HUES6 (cell line): ENCODE results near the gene CALY.

ENCODE experiments used
- H3K27ac ChIP-seq: 2 replicates; pipeline ENCODE4 v1.7.0; 2013; ENCODE audit warnings: low read depth, mild to moderate bottlenecking, low read length, inconsistent platforms
- H3K27me3 ChIP-seq: 2 replicates; pipeline ENCODE4 v1.6.1; 2013; ENCODE audit warnings: low read length; ENCODE audit not compliant: control insufficient read depth, insufficient read depth
- H3K36me3 ChIP-seq: 2 replicates; pipeline ENCODE4 v1.6.1; 2013; ENCODE audit warnings: low read length; ENCODE audit not compliant: control insufficient read depth, insufficient read depth
- H3K4me1 ChIP-seq: 2 replicates; pipeline ENCODE4 v1.6.1; 2013; ENCODE audit warnings: low read length; ENCODE audit not compliant: control insufficient read depth, insufficient read depth
- H3K4me3 ChIP-seq: 2 replicates; pipeline ENCODE4 v1.5.1; 2013; ENCODE audit warnings: low read depth, low read length
- H3K9ac ChIP-seq: one replicate; pipeline ENCODE4 v1.6.1; 2013; ENCODE audit warnings: mild to moderate bottlenecking, low read length
- H3K9me3 ChIP-seq: 2 replicates; pipeline ENCODE4 v1.6.1; 2013; ENCODE audit warnings: low read depth, low read length; ENCODE audit not compliant: control insufficient read depth, insufficient read depth

Gene CALY

GRCh38 chr10:133281628-133282372, 54.9 kb downstream of the CALY start:
- peaks cover 80% of the 10 kb centered on the region for H3K36me3 ChIP-seq
- peaks cover 7% of the 10 kb centered on the region; the same call in 1 of the 2 replicates for H3K4me1 ChIP-seq
- no peaks in the 10 kb centered on the region; the same call in 1 of the 2 replicates for H3K27me3 ChIP-seq
- no peaks in the 10 kb centered on the region for H3K9me3 ChIP-seq
- no peak overlapping the region for H3K4me3 ChIP-seq
- H3K27ac ChIP-seq, result no peak overlapping the region
- no peak overlapping the region for H3K9ac ChIP-seq

- Histone ChIP-seq H3K27ac (no peak overlapping the region), H3K27me3 (peaks cover 6% of the 10 kb centered on the region), H3K9ac (no peak overlapping the region), H3K4me3 (no peak overlapping the region), H3K36me3 (peaks cover 73% of the 10 kb centered on the region), H3K9me3 (no peaks in the 10 kb centered on the region), H3K4me1 (peaks cover 11% of the 10 kb centered on the region)
Measured at GRCh38 chr10:133281084-133281483, 55.6 kb downstream of the CALY start.

GRCh38 chr10:133280391-133281059, 56.2 kb downstream of the CALY start:
- peaks cover 12% of the 10 kb centered on the region for H3K27me3 ChIP-seq
- H3K9ac ChIP-seq, result no peak overlapping the region
- peaks cover 68% of the 10 kb centered on the region for H3K36me3 ChIP-seq
- no peak overlapping the region for H3K27ac ChIP-seq
- H3K4me3 ChIP-seq, result no peak overlapping the region
- H3K4me1 ChIP-seq, result peaks cover 16% of the 10 kb centered on the region
- no peaks in the 10 kb centered on the region for H3K9me3 ChIP-seq

DNA sequence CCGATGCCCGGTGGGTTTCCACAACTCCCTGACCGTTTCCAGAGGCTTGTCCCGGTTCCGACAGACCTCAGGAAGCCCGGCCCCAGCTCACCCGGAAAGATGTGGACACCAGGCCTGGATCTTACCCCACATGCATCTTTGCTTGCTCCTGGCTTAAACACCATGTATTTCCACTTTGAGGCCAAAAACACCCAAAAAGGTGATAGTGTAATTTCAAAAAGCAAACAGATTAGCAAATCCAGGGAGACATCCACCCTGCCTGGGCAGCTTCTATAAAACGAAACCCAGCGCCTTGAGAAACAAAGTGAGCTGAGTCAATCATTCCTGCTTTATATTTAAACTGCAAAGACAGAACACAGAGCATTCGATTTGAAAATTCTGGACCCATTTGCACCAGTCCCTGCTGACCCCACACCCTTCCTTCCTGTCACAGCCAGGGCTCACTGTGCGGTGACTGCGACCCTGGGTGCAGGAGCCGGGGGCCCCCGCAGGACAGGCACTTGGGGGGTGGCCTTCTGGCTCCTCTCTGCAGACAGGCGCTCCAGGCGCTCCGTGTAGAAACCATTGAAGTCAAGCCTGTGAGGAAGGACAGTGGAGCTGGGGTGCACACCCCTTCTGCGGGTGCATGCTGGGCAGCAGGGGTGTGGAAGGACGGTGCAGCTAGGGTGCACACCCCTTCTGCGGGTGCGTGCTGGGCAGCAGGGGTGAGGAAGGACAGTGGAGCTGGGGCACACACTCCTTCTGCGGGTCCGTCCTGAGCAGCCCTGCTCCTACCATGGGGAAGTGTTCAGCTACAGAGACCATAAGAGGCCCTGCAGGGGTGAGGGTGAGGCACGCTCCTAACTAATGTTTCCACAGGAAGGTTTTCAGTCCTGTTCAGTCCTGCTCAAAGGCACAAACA, 57.1 kb downstream of the CALY start:
- Histone ChIP-seq H3K9me3 (no peaks in the 10 kb centered on the region), H3K4me1 (peaks cover 23% of the 10 kb centered on the region), H3K27ac (no peak overlapping the region), H3K9ac (no peak overlapping the region), H3K4me3 (no peak overlapping the region), H3K27me3 (peaks cover 15% of the 10 kb centered on the region), H3K36me3 (peaks cover 58% of the 10 kb centered on the region)

GRCh38 chr10:133278577-133279265, 58.0 kb downstream of the CALY start:
- H3K4me3 ChIP-seq, result no peak overlapping the region
- H3K27ac ChIP-seq, result no peak overlapping the region
- peaks cover 50% of the 10 kb centered on the region for H3K36me3 ChIP-seq
- H3K4me1 ChIP-seq, result peaks cover 23% of the 10 kb centered on the region
- no peaks in the 10 kb centered on the region for H3K9me3 ChIP-seq
- H3K9ac ChIP-seq, result no peak overlapping the region
- peaks cover 15% of the 10 kb centered on the region for H3K27me3 ChIP-seq

- Histone ChIP-seq H3K9ac (no peak overlapping the region), H3K36me3 (peaks cover 43% of the 10 kb centered on the region), H3K4me1 (peaks cover 23% of the 10 kb centered on the region), H3K9me3 (no peaks in the 10 kb centered on the region), H3K27me3 (peaks cover 15% of the 10 kb centered on the region), H3K4me3 (no peak overlapping the region), H3K27ac (no peak overlapping the region)
Measured at GRCh38 chr10:133277993-133278576, 58.6 kb downstream of the CALY start.

- H3K9me3 ChIP-seq, result no peaks in the 10 kb centered on the region
- no peak overlapping the region for H3K4me3 ChIP-seq
- no peak overlapping the region for H3K27ac ChIP-seq
- peaks cover 37% of the 10 kb centered on the region for H3K36me3 ChIP-seq
- H3K9ac ChIP-seq, result no peak overlapping the region
- H3K4me1 ChIP-seq, result peaks cover 23% of the 10 kb centered on the region
- peaks cover 15% of the 10 kb centered on the region for H3K27me3 ChIP-seq
Measured at GRCh38 chr10:133277277-133277992, 59.3 kb downstream of the CALY start.

DNA sequence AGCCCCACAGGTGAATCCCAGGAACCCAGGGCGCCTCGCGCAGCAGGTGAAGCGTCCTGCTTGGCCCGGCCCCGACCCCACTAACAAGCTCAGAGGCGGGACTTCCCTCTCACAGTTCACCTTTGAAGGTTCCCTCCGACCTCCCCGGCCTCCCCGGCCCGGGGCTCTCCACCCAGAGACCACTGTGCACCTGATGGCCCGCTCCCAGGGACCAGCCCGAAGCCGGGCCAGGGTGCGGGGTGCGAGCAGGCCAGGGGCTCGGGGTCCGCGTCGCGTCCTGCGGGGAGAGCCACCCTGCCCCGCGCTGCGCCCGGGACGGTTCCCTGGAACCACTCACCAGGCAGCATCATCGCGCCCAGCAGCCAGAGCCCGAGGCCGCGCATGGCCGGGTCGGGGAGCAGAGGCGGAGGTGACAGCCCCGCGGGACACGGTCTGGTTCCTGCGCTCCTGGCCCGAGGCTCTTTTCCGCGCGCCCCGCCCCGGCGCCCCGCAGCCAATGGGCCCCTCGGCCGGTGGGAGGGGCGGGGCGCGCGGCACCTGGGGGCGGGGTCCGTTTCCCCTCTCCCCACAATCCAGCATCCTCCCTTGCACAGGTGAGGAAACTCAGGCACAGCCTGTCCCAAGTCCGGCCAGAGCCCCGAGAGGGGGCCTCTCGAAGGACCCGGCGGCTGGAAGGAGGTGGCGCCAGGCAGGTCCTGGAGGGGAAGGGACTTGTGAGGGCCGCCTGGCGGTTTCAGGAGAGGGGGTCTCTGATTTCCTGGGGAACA, 60.1 kb downstream of the CALY start, which contains the start of gene ADAM8:
TSS of gene ADAM8 (minus strand) at position 434 of the 767 bp plus-strand sequence. CDS start at position 383, 51 bp downstream.
- peaks cover 15% of the 10 kb centered on the region for H3K27me3 ChIP-seq
- peaks cover 23% of the 10 kb centered on the region for H3K4me1 ChIP-seq
- H3K36me3 ChIP-seq, result peaks cover 29% of the 10 kb centered on the region
- H3K9ac ChIP-seq, result peak within 1 kb of the TSS; percentile 13
- no peaks in the 10 kb centered on the region for H3K9me3 ChIP-seq
- H3K4me3 ChIP-seq, result peak within 1 kb of the TSS; percentile 65
- no peak within 1 kb of the TSS for H3K27ac ChIP-seq

- Histone ChIP-seq H3K4me3 (peak overlapping the region; percentile 65), H3K27me3 (peaks cover 15% of the 10 kb centered on the region), H3K4me1 (peaks cover 23% of the 10 kb centered on the region), H3K9ac (peak overlapping the region; percentile 13), H3K27ac (no peak overlapping the region), H3K9me3 (no peaks in the 10 kb centered on the region), H3K36me3 (peaks cover 23% of the 10 kb centered on the region)
Measured at GRCh38 chr10:133276100-133276434, 60.6 kb downstream of the CALY start.
